ENCODE results near the gene ARL13B. TPM values are rescaled to one million over a fixed set of nuclear protein-coding genes. Genes with fewer than 3 reads are reported as not detected.
A peak's percentile ranks its signal among the peaks of the same experiment; 100 is the strongest.

Gene ARL13B
- total RNA-seq, 2 donors from 2014 or later: 17.2 to 23.9 TPM

- Histone ChIP-seq H3K4me1 (ENCODE audit: control insufficient read depth, insufficient read depth, low read length) (peaks cover 4% of the 10 kb centered on the region), H3K27me3 (ENCODE audit: control insufficient read depth, insufficient read depth, low read length, poor library complexity, severe bottlenecking) (no peaks in the 10 kb centered on the region), H3K4me3 (ENCODE audit: low read length) (peak overlapping the region; percentile 95), H3K36me3 (ENCODE audit: control insufficient read depth, insufficient read depth, low read length) (peaks cover 30% of the 10 kb centered on the region), H3K27ac (ENCODE audit: low read depth, low read length) (no peak overlapping the region), H3K9me3 (ENCODE audit: control insufficient read depth, low read length) (peaks cover 22% of the 10 kb centered on the region), H3K9ac (ENCODE audit: extremely low read depth, low read length, poor library complexity, severe bottlenecking) (no peak overlapping the region)
- Mint-ChIP-seq H3K27ac (no peak overlapping the region), H3K4me1 (peaks cover 27% of the 10 kb centered on the region), H3K27me3 (ENCODE audit: insufficient read depth) (no peaks in the 10 kb centered on the region), H3K36me3 (ENCODE audit: low read depth) (peaks cover 31% of the 10 kb centered on the region), H3K4me3 (peak overlapping the region; percentile 87), H3K9me3 (peaks cover 15% of the 10 kb centered on the region)
- 94 to 96% methylated on average over 4 to 6 of the region's 6 CpGs for WGBS, 2 experiments (ENCODE audit: insufficient coverage in 1 of 2, insufficient read length in 1 of 2)
- no peak for TF ChIP-seq CTCF (conservative IDR thresholded peaks at IDR 0.05)
- DNase-seq: no peak
These were observed 84.4 kb downstream of the ARL13B start for GRCh38 chr3:94064243-94064860.

GRCh38 chr3:94065122-94065521, 85.2 kb downstream of the ARL13B start:
- peak overlapping the region; percentile 70 for H3K4me3 ChIP-seq (ENCODE audit: low read length)
- H3K36me3 ChIP-seq (ENCODE audit: control insufficient read depth, insufficient read depth, low read length): peaks cover 30% of the 10 kb centered on the region
- H3K27me3 ChIP-seq (ENCODE audit: control insufficient read depth, insufficient read depth, low read length, poor library complexity, severe bottlenecking): no peaks in the 10 kb centered on the region
- Mint-ChIP-seq H3K36me3 (ENCODE audit: low read depth) (peaks cover 30% of the 10 kb centered on the region), H3K4me1 (peaks cover 28% of the 10 kb centered on the region), H3K27me3 (ENCODE audit: insufficient read depth) (no peaks in the 10 kb centered on the region), H3K9me3 (peaks cover 15% of the 10 kb centered on the region), H3K27ac (peak overlapping the region; percentile 29), H3K4me3 (peak overlapping the region; percentile 9)
- H3K27ac ChIP-seq (ENCODE audit: low read depth, low read length): no peak overlapping the region
- no peak for DNase-seq
- no peak for TF ChIP-seq CTCF (conservative IDR thresholded peaks at IDR 0.05)
- H3K4me1 ChIP-seq (ENCODE audit: control insufficient read depth, insufficient read depth, low read length): peaks cover 4% of the 10 kb centered on the region
- peaks cover 22% of the 10 kb centered on the region for H3K9me3 ChIP-seq (ENCODE audit: control insufficient read depth, low read length)
- no CpG with 5 or more reads among the region's 1 CpG for WGBS, 2 experiments (ENCODE audit: insufficient coverage in 1 of 2, insufficient read length in 1 of 2)
- H3K9ac ChIP-seq (ENCODE audit: extremely low read depth, low read length, poor library complexity, severe bottlenecking): no peak overlapping the region

GRCh38 chr3:94065819-94066480, 86.0 kb downstream of the ARL13B start:
- Histone ChIP-seq H3K27me3 (ENCODE audit: control insufficient read depth, insufficient read depth, low read length, poor library complexity, severe bottlenecking) (no peaks in the 10 kb centered on the region), H3K4me1 (ENCODE audit: control insufficient read depth, insufficient read depth, low read length) (peaks cover 4% of the 10 kb centered on the region), H3K9me3 (ENCODE audit: control insufficient read depth, low read length) (peaks cover 22% of the 10 kb centered on the region), H3K9ac (ENCODE audit: extremely low read depth, low read length, poor library complexity, severe bottlenecking) (no peak overlapping the region), H3K36me3 (ENCODE audit: control insufficient read depth, insufficient read depth, low read length) (peaks cover 24% of the 10 kb centered on the region), H3K27ac (ENCODE audit: low read depth, low read length) (no peak overlapping the region), H3K4me3 (ENCODE audit: low read length) (peak overlapping the region; percentile 70)
- Mint-ChIP-seq H3K4me1 (peaks cover 28% of the 10 kb centered on the region), H3K9me3 (peaks cover 15% of the 10 kb centered on the region), H3K27me3 (ENCODE audit: insufficient read depth) (no peaks in the 10 kb centered on the region), H3K36me3 (ENCODE audit: low read depth) (peaks cover 25% of the 10 kb centered on the region), H3K4me3 (peak overlapping the region; percentile 33), H3K27ac (peak overlapping the region; percentile 85)
- no peak for TF ChIP-seq CTCF (conservative IDR thresholded peaks at IDR 0.05)
- no peak for DNase-seq
- WGBS, 2 experiments (ENCODE audit: insufficient coverage in 1 of 2, insufficient read length in 1 of 2): 92 to 100% methylated on average over 1 of the region's 1 CpG

All from endodermal cell (in vitro differentiated cells).